ENCODE data around the gene TBR1.

The TBR1 gene

DNA sequence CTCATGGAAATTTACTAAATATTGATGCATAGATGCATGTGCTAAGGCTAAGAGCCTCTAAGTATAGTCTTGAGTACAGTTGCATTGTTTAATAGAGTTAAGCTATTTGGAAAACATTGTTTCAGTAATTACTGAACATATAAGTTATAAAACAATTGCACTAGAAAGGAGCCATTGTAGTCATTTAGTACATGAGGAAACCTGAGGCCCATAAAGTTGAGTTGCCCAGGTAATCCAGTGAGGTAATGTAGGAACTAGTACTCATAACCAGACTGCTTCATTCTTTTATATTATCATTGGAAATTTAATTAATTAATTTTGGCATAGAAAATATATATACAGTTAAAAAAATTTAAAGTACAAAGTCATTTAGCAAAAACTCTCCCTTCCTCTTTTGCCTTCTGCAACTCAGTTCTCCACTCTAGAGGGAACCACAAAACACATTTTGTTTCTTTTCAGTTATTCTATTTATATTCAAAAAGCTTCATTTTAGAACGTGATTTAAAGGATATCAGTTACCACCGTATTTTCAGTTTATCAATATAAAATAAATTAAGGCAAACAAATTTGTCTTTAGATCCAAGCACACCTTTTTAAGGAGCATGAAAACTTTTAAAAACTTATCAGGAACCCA lies 27.8 kb upstream of the TBR1 start:
- POLR2A ChIA-PET (ENCODE audit: low non-redundant PET): no interaction called here
- no peak overlapping the region for H3K27ac ChIP-seq
- CTCF ChIA-PET: no interaction called here
- no peak for DNase-seq (ENCODE audit: low spot score)
- TF ChIP-seq, protein P1, sequence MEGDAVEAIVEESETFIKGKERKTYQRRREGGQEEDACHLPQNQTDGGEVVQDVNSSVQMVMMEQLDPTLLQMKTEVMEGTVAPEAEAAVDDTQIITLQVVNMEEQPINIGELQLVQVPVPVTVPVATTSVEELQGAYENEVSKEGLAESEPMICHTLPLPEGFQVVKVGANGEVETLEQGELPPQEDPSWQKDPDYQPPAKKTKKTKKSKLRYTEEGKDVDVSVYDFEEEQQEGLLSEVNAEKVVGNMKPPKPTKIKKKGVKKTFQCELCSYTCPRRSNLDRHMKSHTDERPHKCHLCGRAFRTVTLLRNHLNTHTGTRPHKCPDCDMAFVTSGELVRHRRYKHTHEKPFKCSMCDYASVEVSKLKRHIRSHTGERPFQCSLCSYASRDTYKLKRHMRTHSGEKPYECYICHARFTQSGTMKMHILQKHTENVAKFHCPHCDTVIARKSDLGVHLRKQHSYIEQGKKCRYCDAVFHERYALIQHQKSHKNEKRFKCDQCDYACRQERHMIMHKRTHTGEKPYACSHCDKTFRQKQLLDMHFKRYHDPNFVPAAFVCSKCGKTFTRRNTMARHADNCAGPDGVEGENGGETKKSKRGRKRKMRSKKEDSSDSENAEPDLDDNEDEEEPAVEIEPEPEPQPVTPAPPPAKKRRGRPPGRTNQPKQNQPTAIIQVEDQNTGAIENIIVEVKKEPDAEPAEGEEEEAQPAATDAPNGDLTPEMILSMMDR (conservative IDR thresholded peaks at IDR 0.05; ENCODE audit: low read depth): no peak

DNA sequence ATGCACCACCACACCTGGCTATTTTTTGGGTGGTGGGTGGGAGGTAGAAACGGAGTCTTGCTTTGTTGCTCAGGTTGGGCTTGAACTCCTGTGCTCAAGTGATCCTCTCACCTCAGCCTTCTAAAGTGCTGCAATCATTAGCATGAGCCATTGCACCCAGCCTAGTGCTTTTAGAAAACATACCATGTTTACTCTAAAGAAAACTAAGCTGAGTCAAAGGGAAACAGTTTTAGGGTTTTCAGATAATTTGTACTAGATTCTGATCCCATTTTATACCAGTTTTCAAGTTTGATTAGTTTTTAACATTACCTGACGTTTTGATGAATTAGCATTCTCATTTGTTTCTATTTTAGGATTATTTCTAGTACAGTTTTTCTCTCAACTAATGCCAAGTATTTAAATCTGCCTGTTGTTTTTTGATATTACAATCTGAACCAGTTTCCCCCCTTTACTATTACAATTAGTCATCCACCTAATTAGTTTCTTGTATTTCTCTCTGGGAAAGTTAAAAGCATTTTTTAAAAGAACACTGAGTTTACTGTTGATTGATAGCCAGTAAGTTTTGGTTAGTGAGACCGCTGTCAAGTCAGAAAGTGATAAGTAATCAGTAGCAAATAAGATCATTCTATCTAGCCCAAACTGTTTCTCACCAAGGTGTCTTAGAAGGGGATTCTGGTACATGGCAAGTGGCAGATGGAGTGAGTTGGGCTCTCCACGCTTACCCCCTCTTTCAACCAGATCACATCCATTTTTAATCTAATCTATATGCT lies 24.2 kb upstream of the TBR1 start:
- ChIA-PET CTCF (no interaction called here), POLR2A (ENCODE audit: low non-redundant PET) (no interaction called here)
- no peak overlapping the region for H3K27ac ChIP-seq
- no peak for DNase-seq (ENCODE audit: low spot score)
- TF ChIP-seq, protein P1 (conservative IDR thresholded peaks at IDR 0.05; ENCODE audit: low read depth): no peak

DNA sequence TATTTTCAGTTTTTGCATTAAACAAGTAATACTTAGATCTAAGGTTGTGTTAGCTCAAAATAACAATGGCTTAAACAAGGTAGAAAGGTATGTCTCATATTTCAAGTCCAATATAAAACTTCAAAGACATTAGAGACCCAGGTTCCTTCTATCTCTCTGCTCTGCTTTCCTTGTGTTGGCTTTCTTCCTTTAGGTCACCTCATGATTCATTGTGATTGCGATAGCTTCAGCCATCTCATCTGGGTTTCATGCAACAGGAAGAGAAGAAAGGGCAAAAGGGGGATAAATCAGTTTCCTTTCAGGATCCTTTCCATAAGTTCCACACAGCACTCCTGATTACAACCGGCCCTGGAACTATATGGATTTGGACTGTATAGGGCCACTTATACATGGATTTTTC lies 16.0 kb upstream of the TBR1 start:
- POLR2A ChIA-PET (ENCODE audit: low non-redundant PET): interaction anchor here (0.6 kb wide), 1 partner anchor 20 kb away, joined by 5 read pairs; no protein-coding TSS in a partner anchor
- no peak for DNase-seq (ENCODE audit: low spot score)
- TF ChIP-seq, protein P1 (conservative IDR thresholded peaks at IDR 0.05; ENCODE audit: low read depth): no peak
- CTCF ChIA-PET: interaction anchor here (0.6 kb wide), 1 partner anchor 11 kb away, joined by 4 read pairs; no protein-coding TSS in a partner anchor
- no peak overlapping the region for H3K27ac ChIP-seq

DNA sequence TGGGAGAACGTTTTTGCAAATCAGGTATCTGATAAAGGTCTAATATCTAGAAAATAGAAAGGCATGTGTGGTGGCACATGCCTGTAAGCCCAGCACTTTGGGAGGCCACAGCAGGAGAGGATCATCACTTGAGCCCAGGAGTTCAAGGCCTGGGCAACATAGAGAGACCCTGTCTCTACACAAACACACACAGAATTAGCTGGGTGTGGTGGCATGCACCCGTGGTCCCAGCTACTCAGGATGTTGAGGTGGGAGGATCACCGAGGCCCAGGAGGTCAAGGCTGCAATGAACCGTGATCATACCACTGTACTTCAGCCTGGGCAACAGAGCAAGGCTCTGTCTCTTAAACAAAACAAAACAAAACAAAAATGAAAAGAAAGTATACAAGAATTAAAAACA lies 13.8 kb upstream of the TBR1 start:
- TF ChIP-seq, protein P1 (conservative IDR thresholded peaks at IDR 0.05; ENCODE audit: low read depth): no peak
- DNase-seq (ENCODE audit: low spot score): no peak
- no peak overlapping the region for H3K27ac ChIP-seq
- CTCF ChIA-PET: interaction anchor here (0.6 kb wide), 1 partner anchor 28 kb away, joined by 3 read pairs; no protein-coding TSS in a partner anchor
- POLR2A ChIA-PET (ENCODE audit: low non-redundant PET): no interaction called here

DNA sequence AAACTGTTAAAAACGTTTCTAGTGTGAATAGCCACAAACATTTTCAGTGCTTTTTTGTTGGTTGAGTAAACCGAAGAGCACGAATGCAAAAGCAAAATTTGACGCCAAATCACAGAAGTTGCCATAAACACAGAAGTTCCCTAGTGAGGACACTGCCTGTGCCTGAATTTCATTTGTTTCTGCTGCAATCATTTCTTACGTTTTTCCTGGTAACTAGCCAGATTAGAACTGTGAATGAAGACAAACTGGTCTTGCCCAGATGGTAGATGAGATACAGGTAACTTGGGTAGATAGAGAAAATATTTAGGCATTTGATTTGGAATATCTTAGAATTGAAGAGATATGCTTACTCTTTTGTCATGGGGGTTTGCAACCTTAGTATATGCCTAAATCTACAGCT lies 9.8 kb upstream of the TBR1 start:
- ChIA-PET POLR2A (ENCODE audit: low non-redundant PET) (no interaction called here), CTCF (no interaction called here)
- H3K27ac ChIP-seq: no peak overlapping the region
- DNase-seq (ENCODE audit: low spot score): no peak
- TF ChIP-seq, protein P1 (conservative IDR thresholded peaks at IDR 0.05; ENCODE audit: low read depth): no peak

DNA sequence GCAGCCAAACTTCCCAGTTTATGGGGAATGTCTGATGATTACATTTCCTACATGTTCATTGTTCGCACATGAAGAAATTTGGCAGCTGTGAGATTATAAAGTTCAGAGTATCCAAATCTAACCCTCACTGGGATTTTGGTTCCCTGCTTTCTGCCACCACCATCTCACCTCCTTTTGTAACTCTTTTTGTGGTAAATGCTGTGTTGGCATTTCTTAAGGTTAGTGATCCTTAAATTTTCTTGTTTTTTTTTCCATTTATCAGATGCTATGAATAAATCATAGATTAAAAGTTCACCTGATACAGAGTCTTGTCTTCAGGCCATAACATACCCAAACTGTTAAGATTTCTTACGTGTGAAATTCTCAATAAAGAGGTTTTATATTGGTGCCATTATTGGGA lies 8.5 kb upstream of the TBR1 start:
- DNase-seq (ENCODE audit: low spot score): no peak
- ChIA-PET POLR2A (ENCODE audit: low non-redundant PET) (no interaction called here), CTCF (no interaction called here)
- H3K27ac ChIP-seq: no peak overlapping the region
- TF ChIP-seq, protein P1 (conservative IDR thresholded peaks at IDR 0.05; ENCODE audit: low read depth): no peak
